ENCODE results near the gene ERCC4.
"Not testable (repeated sequence)": the region's sequence is repeated elsewhere in the genome, so short reads cannot be mapped to it uniquely, and the experiment has no call there.

Gene ERCC4

GRCh38 chr16:13919683-13920509, at the start of gene ERCC4:
Gene ERCC4 (plus strand): TSS chr16:13920154. CDS start chr16:13920166, 12 bp downstream.
- peak; percentile 99 for DNase-seq

DNA sequence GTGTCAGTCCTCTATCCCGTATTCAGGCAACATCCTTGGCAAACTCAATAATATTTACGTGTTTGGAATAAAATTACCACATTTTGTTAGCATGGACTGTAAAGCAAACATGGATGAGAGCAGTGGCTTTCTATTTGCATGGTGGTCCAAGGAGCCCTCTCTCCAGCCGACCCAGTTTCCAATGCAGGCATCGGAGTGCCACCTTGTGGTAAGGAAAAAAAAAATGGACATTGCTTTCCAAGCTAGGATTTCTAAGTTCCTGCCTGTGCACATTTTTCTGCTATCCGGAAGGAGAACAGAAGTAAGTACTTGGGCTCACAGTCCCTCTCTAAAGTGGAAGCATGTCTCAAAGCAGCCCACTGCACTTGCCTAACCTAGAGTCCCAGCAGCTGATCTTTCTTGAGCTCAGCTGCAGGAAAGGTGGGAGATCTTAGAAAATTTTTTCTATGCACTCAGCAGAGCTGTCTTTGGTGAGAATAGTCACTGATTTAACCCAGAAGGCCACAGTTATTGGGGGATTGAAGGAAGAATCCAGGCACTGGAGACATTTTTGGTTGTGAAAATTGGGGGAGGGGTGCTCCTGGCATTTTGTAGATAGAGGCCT, 46.0 kb upstream of the ERCC4 start:
- peak; percentile 19 for DNase-seq

DNA sequence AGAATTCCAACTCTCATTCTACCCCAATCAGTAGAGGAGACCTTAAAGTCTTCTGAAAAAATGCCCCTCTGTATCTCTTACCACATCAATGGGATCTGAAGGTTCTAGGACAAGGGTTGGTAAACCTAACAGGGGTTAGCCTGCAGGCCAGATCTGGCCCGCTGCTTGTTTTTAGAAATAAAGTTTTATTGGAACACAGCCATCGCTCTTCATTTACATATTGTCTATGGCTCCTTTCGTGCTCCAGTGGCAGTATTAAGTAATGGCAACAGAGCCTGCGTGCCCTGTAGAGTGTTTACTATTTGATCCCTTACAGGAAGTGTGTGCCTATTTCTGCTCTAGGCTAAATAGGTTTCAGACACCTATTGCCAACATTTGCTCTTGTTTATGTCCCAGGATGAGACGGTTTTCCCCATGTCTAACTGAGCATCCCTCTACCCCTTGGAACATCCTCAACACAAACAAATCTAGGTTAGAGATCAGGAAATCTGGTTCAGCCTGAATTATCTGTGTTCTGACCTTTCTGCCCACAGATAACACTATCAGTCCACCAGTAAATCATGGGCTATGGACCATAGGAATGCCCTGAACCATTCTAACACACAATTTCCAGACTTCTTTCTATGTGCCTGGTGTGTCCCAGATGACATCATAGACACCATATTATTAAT, 44.2 kb upstream of the ERCC4 start:
- no peak for DNase-seq

DNA sequence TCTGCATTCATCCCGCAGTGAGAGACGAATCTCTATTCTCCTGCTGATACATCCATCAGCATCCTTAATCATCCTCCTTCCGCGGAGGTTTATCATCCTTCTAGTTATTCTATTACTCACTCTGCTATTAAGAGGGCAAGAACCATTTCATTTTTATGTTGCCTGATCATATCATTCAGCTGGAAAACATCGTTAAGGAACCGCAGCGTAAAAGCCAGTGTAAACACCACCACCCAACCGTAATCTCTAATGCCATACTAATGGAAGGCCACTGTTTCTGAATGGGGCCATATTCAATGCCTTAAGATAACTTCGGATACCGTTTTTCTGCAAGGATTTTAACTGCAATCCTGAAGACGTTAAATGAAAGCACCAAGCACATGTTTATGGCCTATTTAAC, 36.7 kb upstream of the ERCC4 start:
- DNase-seq = no peak

DNA sequence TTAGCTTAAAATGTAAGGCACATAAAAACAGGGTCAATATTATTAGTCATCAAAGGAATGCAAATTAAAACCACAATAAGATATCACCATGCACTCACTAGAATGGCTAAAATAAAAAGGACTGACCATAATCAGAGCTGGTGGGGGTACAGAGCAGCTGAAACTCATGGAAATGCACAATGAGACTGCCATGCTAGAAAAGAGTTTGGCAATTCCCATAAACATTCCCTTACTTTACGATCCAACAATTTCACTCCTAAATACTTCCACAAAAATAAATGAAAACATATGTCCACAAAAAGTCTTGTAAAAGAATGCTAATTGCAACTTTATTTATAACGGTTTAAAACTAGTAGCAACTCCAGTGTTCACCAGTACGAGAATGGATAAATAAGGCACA, 36.1 kb upstream of the ERCC4 start:
- DNase-seq = no peak

DNA sequence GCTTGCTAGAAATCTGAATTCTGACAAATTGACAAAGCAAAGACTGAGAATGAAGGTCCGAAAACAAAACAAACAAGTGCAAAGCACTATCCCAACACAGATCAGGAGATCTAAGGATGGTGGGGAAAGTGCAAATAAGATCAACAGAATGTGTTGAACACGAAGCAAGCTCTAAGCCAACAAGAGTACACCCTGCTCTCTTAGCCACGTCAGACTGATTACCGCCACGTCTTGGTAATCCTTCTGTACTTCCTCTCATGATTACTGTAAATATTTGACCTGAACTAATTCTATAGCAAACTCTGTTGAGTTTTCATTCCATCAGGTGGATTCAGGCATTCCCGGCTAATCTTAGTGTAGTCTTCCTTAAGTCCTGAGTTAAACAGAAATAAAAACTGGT, 34.3 kb upstream of the ERCC4 start:
- DNase-seq = no peak

- no peak for DNase-seq
Observed at GRCh38 chr16:13886608-13887007, 33.3 kb upstream of the ERCC4 start.

DNA sequence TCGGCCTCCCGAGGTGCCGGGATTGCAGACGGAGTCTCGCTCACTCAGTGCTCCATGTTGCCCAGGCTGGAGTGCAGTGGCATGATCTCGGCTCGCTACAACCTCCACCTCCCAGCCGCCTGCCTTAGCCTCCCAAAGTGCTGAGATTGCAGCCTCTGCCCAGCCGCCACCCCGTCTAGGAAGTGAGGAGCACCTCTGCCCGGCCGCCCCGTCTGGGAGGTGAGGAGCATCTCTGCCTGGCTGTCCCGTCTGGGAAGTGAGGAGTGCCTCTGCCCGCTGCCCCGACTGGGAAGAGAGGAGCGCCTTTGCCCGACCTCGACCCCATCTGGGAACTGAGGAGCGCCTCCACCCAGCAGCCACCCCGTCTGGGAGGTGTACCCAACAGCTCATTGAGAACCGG, 30.6 kb upstream of the ERCC4 start:
- not testable (repeated sequence) for DNase-seq

DNA sequence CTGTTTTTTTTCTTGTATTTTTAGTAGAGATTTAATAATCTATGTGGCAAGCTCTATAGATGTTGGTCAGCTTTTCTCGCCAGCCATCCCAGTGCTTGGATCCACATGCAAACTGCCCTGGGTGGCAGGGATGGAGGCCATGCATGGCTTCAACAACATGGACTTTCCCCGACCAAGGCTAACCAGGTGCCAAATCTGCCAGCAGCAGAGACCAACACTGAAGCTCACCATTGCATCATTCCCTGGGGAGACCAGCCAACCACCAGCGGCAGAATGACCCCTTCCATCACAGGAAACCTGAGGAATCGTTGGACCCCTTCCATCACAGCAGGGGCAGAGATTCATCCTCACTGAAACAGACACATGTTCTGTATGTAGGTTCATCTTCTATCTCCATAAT, 27.7 kb upstream of the ERCC4 start:
- no peak for DNase-seq

DNA sequence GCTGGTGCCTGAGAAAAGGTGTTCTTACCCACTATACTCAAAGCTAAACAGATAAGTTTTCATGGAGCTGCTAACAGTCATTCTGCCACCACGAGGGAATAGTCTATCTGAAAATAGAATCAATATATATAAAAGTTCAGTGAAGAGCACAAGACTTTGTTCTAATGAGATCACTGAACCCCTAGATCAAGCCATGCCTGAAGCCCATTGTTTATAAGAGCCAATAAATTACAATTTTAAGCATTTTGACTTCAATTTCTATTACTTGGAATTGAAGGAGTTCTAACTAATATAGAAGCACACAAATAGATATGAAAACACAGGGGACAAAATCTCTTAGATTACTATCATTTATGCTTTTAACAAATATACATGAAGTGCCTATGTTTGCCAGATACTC, 24.4 kb upstream of the ERCC4 start:
- DNase-seq = no peak

DNA sequence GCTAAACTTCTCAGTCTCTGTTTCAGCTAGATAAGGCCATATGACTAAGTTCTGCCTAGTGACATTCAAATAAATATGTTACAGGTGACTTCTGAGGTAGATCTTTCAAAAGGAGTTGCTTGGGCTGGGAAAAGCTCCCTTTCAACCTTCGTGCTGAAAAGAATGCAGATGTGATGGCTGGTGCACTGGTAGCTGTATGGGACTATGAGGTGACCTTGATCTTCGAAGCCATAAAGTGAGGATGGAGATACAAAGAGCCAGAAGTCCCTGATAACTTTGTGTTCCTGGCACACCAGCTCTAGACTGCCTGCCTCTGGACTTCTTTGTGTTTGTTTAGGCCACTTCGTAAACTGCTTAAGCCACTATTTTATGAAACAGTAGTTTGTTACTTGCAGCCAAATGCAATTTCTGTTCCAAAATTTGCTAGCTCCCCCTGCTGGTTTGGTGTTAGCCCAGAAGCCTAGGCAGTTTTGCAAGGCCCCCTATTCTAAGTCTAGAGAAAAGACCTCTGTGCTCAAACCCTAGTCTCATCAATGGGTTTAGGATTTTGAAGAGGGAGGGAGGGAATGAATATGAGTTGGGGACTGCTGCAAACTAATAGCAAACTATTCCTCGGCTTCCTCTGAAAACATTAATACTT, 23.3 kb upstream of the ERCC4 start:
- no peak for DNase-seq

DNA sequence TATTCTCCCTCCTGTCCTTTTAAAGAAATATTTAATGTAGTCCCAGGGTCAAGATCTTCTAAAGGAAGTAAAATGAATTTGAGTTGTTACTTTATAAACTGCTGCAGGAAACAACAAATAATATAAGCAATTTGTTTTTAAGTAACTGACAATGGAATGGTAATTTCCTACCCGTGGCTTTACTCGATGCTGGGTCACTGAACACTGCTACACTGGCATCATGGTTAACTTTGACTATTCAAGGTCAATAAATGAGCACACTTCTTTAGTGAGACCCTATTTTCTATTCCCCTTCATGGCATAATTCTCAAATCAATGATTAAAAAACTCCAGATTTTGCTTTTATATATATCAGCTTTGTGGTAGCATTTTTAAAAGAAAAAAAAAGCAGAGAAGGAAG, 22.1 kb upstream of the ERCC4 start:
- no peak for DNase-seq

- DNase-seq = no peak
Observed at GRCh38 chr16:13898233-13898632, 21.7 kb upstream of the ERCC4 start.

DNA sequence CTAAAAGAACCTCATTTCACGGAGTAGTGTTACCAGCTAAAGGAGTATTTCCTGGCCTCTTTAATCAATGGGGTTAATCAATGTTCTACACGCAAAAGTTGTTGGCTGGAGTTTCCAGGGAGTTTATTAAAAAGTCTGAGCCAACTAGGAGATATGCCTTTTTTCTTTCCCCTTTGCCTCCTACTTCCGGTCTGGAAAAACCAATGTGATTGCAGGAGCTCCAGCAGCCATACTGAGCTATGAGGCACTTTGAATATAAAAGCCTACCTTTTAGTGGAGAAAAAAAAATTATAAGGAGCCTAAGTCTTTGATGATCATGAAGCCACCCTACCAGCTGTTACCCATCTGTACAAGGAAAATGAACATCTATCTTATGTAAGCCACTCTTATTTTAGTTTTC, 17.9 kb upstream of the ERCC4 start:
- DNase-seq = no peak

- peak; percentile 68 for DNase-seq
Observed at GRCh38 chr16:13902677-13903076, 17.3 kb upstream of the ERCC4 start.

DNA sequence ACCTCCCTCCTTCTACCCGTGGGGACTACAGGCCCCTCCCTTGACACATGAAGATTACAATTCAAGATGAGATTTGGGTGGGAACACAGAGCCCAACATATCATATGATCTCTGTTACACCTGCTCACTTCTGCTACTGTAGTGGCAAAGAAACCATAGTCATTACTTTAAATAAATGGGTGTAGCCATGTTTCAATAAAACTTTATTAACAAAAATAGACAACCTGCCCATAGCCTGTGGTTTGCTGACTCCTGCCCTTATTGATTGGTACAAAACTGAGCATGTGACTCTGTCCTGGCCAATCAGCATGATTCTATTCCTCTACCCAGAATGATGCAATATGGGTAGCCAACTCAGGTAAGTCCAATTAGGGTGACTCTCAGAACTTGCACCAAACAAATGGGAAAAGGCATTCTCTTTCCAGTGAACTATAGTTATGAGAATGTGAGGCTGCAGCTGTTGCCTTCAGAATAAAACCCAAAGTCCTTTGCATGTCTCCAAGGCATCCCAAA, 15.7 kb upstream of the ERCC4 start:
- no peak for DNase-seq

- not testable (repeated sequence) for DNase-seq
Observed at GRCh38 chr16:13904822-13905221, 15.1 kb upstream of the ERCC4 start.

DNA sequence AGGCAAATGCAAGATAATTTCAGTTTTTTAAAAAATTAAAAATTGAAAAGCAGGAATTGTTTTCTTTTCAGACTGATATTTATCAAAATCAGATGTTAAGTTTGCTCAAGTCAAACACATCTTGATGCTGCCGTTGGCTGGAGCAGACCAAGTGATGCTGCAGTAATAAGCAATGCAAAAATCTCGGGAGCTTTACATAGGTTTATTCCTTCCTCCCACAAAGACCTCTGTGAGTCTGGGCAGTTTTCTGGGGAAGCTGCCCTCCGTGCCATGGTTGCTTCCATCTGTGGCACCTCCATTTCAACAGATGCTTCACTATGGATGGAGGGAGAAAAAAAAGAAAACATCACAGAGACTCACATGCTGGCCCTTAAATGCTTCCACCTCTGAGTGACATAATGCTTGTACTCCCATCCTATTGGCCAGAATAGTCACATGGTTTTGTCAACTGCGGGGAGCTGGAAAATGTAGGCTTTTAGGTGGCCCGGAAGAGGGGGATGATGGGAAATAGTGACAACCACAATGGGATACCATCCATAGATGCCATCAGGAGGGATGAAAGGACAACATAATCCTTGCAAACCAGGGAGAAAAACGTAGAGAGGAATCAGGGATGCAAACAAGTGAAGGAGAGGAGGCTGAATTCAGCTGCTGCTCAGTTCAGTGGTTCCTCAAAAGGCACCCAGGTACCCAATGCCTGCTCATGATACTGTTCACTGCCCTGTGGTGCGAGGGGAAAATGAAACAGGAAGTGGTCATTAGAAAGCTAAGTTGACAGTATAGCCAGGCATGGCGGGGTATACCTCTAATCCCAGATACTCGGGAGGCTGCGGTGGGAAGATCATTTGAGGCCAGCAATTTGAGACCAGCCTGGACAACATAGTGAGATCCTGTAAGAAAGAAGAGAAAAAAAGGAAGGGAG, 13.5 kb upstream of the ERCC4 start:
- no peak for DNase-seq

DNA sequence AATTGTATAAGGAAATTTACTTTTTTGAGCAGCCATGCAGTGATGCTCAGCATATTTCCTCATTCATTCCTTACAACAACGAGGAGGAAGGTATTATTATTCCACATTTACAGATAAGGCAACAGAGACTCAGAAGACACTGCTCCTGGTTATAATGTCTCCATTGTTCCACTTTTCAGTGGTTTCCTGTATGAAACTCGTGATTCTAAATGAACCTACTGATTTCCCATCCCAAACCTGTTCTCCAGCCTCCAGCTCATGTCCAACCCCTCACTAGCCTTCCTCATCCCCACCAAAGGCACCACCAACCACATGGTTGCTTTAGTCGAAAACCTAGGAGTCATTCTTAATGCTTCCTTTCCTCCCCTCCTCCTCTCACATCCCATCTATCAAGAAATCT, 12.5 kb upstream of the ERCC4 start:
- DNase-seq = no peak

DNA sequence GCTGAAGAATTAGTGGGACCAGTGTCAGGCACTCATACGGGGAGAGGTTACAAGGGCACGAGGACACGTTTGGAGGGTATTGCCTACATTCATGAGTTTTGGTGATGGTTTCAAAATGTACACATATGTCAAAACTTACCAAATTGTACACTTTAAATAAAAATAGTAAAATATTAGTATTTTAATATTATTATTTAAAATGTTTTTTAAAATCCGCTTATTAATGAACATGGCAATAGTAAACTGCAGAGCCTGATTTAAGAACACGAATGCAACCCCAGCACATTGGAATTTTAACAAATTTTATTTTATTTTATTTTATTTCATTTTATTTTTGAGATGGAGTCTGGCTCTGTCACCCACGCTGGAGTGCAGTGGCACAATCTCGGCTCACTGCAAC, 10.9 kb upstream of the ERCC4 start:
- DNase-seq = no peak

DNA sequence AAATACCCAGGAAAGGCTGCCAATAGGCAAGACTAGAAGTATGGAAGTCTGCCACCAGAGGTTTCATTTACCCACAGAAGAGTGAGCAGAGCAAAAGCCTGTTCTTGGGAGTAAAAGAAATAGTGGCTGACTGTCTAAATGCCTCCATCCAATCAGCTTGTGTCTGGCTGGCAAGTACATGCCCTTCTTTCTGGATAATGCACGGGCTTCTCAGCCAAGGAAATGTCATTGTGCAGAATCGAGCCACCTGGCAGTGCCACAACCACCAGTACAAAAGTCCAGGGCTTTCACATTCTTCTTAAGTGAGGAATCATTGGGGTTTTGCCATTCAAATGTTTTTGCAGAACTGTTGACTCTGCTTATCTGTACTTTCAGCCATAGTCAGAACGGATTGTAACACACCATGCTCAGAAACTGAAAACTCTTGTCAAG, 10.1 kb upstream of the ERCC4 start:
- DNase-seq = peak; percentile 19

DNA sequence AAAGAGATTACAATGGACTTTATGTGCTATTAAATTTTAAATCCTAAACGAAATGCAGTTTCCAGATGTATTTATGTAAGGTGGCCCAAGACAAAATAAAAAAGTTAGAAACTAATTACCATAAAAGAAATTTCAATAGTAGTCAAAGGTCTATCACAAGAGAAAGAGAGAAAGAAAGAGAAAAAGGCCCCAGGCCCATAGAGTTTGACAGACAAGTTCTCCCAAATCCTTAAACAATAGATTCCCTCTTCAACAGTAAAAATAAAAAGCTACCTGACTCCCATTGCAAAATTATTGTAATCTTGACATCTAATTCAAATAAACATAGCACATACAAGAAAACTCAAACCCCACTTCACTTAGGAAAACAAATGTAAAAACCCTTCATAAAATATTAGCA, 8.6 kb upstream of the ERCC4 start:
- no peak for DNase-seq

All from fibroblast of upper back skin (primary cell).